ENCODE measurements around the gene LRMDA.

The LRMDA gene

GRCh38 chr10:75658036-75658435, 226.6 kb downstream of the LRMDA start:
- in situ Hi-C loops (cut with HindIII; ENCODE audit: low sequenced_read_pairs): no loop called here
- TF ChIP-seq, protein P1, sequence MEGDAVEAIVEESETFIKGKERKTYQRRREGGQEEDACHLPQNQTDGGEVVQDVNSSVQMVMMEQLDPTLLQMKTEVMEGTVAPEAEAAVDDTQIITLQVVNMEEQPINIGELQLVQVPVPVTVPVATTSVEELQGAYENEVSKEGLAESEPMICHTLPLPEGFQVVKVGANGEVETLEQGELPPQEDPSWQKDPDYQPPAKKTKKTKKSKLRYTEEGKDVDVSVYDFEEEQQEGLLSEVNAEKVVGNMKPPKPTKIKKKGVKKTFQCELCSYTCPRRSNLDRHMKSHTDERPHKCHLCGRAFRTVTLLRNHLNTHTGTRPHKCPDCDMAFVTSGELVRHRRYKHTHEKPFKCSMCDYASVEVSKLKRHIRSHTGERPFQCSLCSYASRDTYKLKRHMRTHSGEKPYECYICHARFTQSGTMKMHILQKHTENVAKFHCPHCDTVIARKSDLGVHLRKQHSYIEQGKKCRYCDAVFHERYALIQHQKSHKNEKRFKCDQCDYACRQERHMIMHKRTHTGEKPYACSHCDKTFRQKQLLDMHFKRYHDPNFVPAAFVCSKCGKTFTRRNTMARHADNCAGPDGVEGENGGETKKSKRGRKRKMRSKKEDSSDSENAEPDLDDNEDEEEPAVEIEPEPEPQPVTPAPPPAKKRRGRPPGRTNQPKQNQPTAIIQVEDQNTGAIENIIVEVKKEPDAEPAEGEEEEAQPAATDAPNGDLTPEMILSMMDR (IDR thresholded peaks at IDR 0.05; ENCODE audit: low read depth, low read length): no peak
- H3K4me3 ChIP-seq (ENCODE audit: low read depth, low read length): no peak overlapping the region
- no peak for DNase-seq (ENCODE audit: low read depth, low spot score)

GRCh38 chr10:75658496-75658895, 227.1 kb downstream of the LRMDA start:
- H3K4me3 ChIP-seq (ENCODE audit: low read depth, low read length): no peak overlapping the region
- in situ Hi-C loops (cut with HindIII; ENCODE audit: low sequenced_read_pairs): no loop called here
- TF ChIP-seq, protein P1 (IDR thresholded peaks at IDR 0.05; ENCODE audit: low read depth, low read length): no peak
- DNase-seq (ENCODE audit: low read depth, low spot score): no peak

DNA sequence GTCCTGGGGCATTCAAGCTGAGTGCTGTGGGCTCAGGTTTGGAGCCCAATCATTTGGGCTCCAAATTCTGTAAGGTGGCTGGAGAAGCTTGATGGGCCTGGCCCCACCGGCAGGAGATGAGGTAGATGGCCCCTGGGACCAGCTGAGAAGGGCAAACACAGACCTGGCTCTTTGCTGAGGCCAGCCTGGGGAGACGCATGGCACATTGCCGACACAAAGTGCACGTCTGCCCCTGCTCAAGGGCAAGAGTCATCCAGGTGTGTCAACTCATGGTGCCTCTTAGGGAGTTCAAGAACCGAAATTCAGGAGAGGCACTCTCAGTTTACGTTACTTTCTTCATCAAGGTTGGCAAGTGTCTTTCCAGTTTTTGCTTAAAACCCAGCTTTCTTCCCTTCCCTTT, 227.5 kb downstream of the LRMDA start:
- DNase-seq (ENCODE audit: low read depth, low spot score): no peak
- in situ Hi-C loops (cut with HindIII; ENCODE audit: low sequenced_read_pairs): no loop called here
- TF ChIP-seq, protein P1 (IDR thresholded peaks at IDR 0.05; ENCODE audit: low read depth, low read length): no peak

GRCh38 chr10:75660823-75661222, 229.4 kb downstream of the LRMDA start:
- TF ChIP-seq, protein P1 (IDR thresholded peaks at IDR 0.05; ENCODE audit: low read depth, low read length): no peak
- no peak for DNase-seq (ENCODE audit: low read depth, low spot score)
- H3K4me3 ChIP-seq (ENCODE audit: low read depth, low read length): no peak overlapping the region
- in situ Hi-C loops (cut with HindIII; ENCODE audit: low sequenced_read_pairs): no loop called here

More for the DNA sequence above, 227.5 kb downstream of the LRMDA start:
- H3K4me3 ChIP-seq (ENCODE audit: low read depth, low read length): no peak overlapping the region

- no peak overlapping the region for H3K4me3 ChIP-seq (ENCODE audit: low read depth, low read length)
- peak; percentile 30 for DNase-seq (ENCODE audit: low read depth, low spot score)
- TF ChIP-seq, protein P1 (IDR thresholded peaks at IDR 0.05; ENCODE audit: low read depth, low read length): no peak
- in situ Hi-C loops (cut with HindIII; ENCODE audit: low sequenced_read_pairs): no loop called here
Measured at GRCh38 chr10:75662715-75663114, 231.3 kb downstream of the LRMDA start.

DNA sequence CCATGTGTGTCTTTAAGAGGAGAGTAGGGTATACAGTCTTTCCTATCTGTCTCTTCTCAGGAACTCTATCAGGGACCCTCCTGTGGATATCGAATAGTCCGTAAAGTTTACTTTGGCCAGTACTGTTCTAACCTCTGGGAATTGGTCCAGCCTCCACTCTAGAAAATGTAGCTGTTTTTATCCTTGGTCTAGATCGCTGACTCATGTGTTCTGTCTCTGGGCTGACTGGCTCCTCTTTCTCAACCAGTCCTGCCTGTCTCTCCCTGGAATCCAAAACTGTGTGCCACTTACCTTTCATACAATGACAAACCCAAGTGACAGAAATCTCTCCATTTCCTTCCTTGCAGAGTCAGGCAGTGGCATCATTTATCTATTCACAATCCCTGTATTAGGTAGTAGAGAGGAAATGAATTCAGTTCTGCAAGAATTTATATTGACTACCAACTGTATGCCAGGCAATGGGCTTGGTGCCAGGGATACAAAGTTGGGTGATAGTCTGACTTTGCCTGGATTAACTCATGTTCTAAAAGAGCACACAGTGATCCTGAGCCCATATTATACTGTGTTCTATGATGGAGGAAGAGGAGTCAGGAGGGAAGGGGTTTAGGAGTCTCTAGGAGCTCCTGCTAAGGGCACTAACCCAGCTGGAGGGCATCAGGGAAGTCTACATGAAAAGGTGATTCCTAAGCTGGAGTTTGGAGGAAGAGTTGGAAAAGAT, 232.7 kb downstream of the LRMDA start:
- DNase-seq (ENCODE audit: low read depth, low spot score): peak; percentile 34
- TF ChIP-seq, protein P1 (IDR thresholded peaks at IDR 0.05; ENCODE audit: low read depth, low read length): no peak
- in situ Hi-C loops (cut with HindIII; ENCODE audit: low sequenced_read_pairs): no loop called here
- no peak overlapping the region for H3K4me3 ChIP-seq (ENCODE audit: low read depth, low read length)

Measured in astrocyte of the spinal cord (primary cell).